GM12873 (cell line): ENCODE measurements around the gene PIK3R5.

ENCODE experiments used
- CTCF ChIP-seq: IDR thresholded peaks from 2 replicates; pipeline ENCODE4 v1.5.1; 2012; ENCODE audit warnings: low read depth, mild to moderate bottlenecking, moderate library complexity, low read length, control low read depth; ENCODE audit not compliant: insufficient read depth; ENCODE audit errors: missing control alignments

Gene PIK3R5

DNA sequence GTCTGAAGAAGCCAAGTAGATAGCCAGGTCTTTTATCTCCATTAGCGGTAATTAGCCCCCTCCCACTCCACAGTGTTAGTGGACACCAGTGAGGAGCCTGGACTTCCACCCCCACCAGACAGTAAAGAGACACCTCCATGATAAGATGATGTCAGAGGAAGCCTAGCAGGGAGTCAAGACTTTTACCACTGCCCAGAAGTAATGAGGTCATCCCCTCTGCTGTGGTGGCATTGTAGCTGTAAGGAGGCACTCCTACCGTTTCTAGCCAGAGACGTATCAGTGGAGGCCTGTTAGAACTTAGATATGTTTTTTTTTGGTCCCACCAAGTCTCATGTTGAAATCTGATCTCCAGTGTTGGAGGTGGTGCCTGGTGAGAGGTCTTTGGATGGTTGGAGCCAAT, 38.1 kb downstream of the PIK3R5 start:
- TF ChIP-seq CTCF = no peak

DNA sequence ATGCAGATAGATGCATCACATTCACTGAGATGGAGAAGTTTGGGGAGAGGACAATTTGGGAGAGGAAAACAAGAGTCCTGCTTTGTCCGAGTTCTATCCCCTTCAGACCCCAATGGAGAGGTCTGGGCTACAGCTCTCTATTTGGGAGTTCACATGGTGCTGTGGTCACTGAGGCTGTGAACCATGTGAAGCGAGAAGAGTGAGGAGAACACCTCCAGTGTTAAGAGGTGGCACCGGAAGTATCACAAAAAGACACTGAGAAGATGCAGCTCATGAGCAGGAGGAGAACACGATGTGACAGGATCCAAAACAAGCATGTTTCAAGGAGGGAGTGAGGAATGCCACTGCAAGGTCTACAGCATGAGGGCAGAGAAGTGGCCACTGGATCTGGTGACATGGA, 39.7 kb downstream of the PIK3R5 start:
- no peak for TF ChIP-seq CTCF

- no peak for TF ChIP-seq CTCF
These were observed 40.4 kb downstream of the PIK3R5 start for GRCh38 chr17:8925141-8925540.

DNA sequence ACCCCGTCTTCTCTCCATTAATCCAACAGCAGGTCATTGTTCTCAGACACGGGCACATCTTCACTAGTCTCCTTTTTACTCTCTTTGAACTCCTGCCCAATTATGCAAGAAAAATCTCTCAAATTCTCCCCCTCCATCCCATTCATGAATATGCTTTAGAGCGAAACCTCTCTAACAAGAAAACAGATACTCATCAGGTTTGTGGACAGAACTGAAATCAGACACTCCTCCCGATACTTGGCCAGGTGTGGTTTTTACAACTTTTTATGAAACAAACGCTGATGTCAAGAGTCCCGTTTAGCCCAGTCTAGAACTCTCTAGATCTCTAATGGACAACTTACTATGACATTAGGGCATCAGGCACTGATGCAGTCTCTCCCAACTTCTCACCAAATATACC, 40.9 kb downstream of the PIK3R5 start:
- TF ChIP-seq CTCF = no peak

DNA sequence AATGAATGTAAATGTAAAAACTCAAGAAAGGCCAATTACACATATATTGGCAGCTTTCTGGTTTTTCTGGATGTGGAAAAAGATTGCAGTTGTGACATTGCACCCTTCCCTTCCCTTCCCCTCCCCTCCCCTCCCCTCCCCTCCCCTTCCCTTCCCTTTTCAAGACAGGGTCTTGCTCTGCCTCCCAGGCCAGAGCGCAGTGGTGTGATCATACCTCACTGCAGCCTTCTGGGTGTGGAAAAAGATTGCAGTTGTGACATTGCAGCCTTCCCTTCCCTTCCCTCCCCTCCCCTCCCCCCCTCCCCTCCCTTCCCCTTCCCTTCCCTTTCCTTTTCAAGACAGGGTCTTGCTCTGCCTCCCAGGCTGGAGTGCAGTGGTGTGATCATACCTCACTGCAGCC, 41.7 kb downstream of the PIK3R5 start:
- no peak for TF ChIP-seq CTCF

DNA sequence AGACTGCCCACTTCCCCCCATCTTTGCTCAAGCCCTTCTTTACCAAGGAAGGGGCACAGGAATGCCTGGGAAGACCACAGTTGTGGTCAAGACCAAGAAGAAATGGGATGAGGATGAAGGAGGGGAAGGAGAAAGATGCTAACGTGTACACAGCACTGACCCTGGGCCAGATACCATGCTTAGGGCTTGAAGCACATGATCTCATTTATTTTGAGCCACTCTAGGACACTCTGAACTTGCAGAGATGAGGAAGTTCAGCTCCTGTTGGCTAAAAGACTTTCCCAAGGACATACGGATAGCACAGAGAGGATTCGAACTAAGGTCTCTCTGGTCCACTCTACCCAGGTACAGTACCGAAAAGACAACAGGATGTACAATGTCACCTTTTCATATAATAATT, 42.6 kb downstream of the PIK3R5 start:
- TF ChIP-seq CTCF = no peak

- no peak for TF ChIP-seq CTCF
These were observed 43.1 kb downstream of the PIK3R5 start for GRCh38 chr17:8922451-8922850.

GRCh38 chr17:8921147-8921546, 44.4 kb downstream of the PIK3R5 start:
- no peak for TF ChIP-seq CTCF
